ENCODE results near the gene RAP1GAP2. TPM values are rescaled to one million over a fixed set of nuclear protein-coding genes. Genes with fewer than 3 reads are reported as not detected.
"Not testable (repeated sequence)": the region's sequence is repeated elsewhere in the genome, so short reads cannot be mapped to it uniquely, and the experiment has no call there.

The RAP1GAP2 gene

GRCh38 chr17:3063507-3063906 is 267.3 kb downstream of the RAP1GAP2 start, which contains the start of gene OR1D5:
Gene OR1D5 (minus strand): TSS chr17:3063607. CDS start chr17:3063607, 0 bp downstream.
- H3K9me3 ChIP-seq (replicated peaks; ENCODE audit: low read length); H3K4me2 ChIP-seq (ENCODE audit: low read length); H3K4me3 ChIP-seq (ENCODE audit: low read length); H3K36me3 ChIP-seq (ENCODE audit: insufficient read depth, low read length); H3K27me3 ChIP-seq (ENCODE audit: control insufficient read depth, insufficient read depth, low read length); H3K9ac ChIP-seq (ENCODE audit: low read depth, low read length); H3K4me1 ChIP-seq (ENCODE audit: control insufficient read depth, insufficient read depth, low read length): not testable (repeated sequence)

DNA sequence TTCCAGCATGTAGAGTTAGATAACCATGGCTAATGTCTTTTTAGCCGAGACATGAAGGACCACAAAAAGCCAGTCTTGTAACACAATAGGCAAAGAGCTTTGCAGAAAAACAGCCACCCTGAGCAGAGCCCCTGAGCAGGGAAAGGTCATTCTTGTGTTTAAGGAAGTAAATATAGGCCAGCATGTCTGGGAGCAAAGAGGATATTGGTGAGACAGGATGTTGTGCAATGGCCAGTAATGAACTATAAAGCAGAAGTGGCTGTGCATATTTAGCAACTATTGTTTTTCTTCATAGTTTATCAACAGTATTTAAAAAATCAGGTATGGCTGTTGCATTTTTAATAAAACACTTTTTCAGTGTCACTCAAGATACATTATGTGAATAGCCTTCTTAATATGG is 269.0 kb downstream of the RAP1GAP2 start:
- H3K4me2 ChIP-seq (ENCODE audit: low read length); H3K36me3 ChIP-seq (ENCODE audit: insufficient read depth, low read length); H3K9me3 ChIP-seq (replicated peaks; ENCODE audit: low read length); H3K4me1 ChIP-seq (ENCODE audit: control insufficient read depth, insufficient read depth, low read length); H3K27me3 ChIP-seq (ENCODE audit: control insufficient read depth, insufficient read depth, low read length); H3K9ac ChIP-seq (ENCODE audit: low read depth, low read length); H3K4me3 ChIP-seq (ENCODE audit: low read length): not testable (repeated sequence)

DNA sequence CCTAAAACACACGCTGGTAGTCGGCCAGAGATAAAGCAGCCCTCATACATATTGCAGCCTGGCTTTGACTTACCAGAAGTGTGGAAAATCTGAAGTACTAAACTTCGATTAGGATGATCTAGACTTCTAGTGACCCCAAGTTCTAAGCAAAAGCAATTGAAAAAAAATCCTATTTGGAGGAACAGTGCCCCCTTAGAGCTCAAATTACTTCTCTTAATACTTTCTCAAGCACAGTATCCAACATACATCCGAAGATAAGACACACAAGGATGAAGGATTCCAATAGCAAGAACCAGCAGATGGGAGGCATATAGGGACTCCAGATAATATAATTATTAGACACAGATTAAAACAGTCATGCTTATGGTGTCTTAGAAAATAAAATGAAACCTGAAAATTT is 277.6 kb downstream of the RAP1GAP2 start:
- not testable (repeated sequence) for H3K9me3 ChIP-seq (replicated peaks; ENCODE audit: low read length)

More for the DNA sequence above, 277.6 kb downstream of the RAP1GAP2 start:
- H3K36me3 ChIP-seq (ENCODE audit: insufficient read depth, low read length); H3K4me3 ChIP-seq (ENCODE audit: low read length); H3K27me3 ChIP-seq (ENCODE audit: control insufficient read depth, insufficient read depth, low read length); H3K4me2 ChIP-seq (ENCODE audit: low read length); H3K9ac ChIP-seq (ENCODE audit: low read depth, low read length); H3K4me1 ChIP-seq (ENCODE audit: control insufficient read depth, insufficient read depth, low read length): not testable (repeated sequence)

Small RNA genes within 50 kb of the gene (small RNA-seq; reads per million reads assigned to genes)
- gene MIR1253 (not detected), gene hsa-mir-1253 (not detected)

Measured in skeletal muscle satellite cell (primary cell).